22Rv1 (cell line): Measurements from ENCODE around the gene TFG.

Source experiments
- CTCF ChIP-seq: fragments of 450-650 bp; IDR thresholded peaks from 2 replicates; pipeline ENCODE4 v1.5.1; 2017; ENCODE audit warnings: mild to moderate bottlenecking
- ZFX ChIP-seq: fragments of 450-650 bp; IDR thresholded peaks from 2 replicates; pipeline ENCODE4 v1.6.1; 2017; ENCODE audit warnings: antibody characterized with exemption, borderline replicate concordance

- TF ChIP-seq CTCF, result no peak
- TF ChIP-seq ZFX, result no peak
Observed at GRCh38 chr3:100746092-100746491, 36.8 kb downstream of the TFG start.
